WTC11 (cell line): ENCODE results near the gene CNST. TPM values are rescaled to one million over a fixed set of nuclear protein-coding genes. Genes with fewer than 3 reads are reported as not detected.

Experiments used
- ATAC-seq: fragments of 200-7000 bp; cut with Tn5 transposase; 2 replicates; pipeline ENCODE4 v1.10.0; 2021; ENCODE audit warnings: mild to moderate bottlenecking, moderate library complexity
- CTCF ChIA-PET: fragments of 300-600 bp; sonication (Branson Sonifier 250); formaldehyde crosslinking; loops from one replicate; lab custom pipeline; 2021; ENCODE audit warnings: antibody characterized with exemption; lab: Charles Lee
- POLR2A ChIA-PET: fragments of 350-600 bp; sonication (Branson Sonifier 250); formaldehyde crosslinking; loops from one replicate; lab custom pipeline; 2021; ENCODE audit warnings: antibody characterized with exemption; lab: Charles Lee
- DNase-seq: peaks from one replicate; pipeline ENCODE4 v3.0.0; 2021; ENCODE audit warnings: low spot score
- H3K27ac Mint-ChIP-seq: 2 replicates; pipeline ENCODE4 v1.8.0; 2021; ENCODE audit warnings: mixed read lengths
- H3K27me3 Mint-ChIP-seq: 2 replicates; pipeline ENCODE4 v1.8.0; 2021; ENCODE audit warnings: low read depth, mild to moderate bottlenecking, moderate library complexity, mixed read lengths
- H3K36me3 Mint-ChIP-seq: 2 replicates; pipeline ENCODE4 v1.8.0; 2021; ENCODE audit warnings: mixed read lengths
- H3K4me1 Mint-ChIP-seq: 2 replicates; pipeline ENCODE4 v1.8.0; 2022; ENCODE audit warnings: mixed read lengths
- H3K4me3 Mint-ChIP-seq: 2 replicates; pipeline ENCODE4 v1.8.0; 2021; ENCODE audit warnings: mild to moderate bottlenecking, moderate library complexity, mixed read lengths
- H3K9me3 Mint-ChIP-seq: 2 replicates; pipeline ENCODE4 v1.8.0; 2021; ENCODE audit warnings: mixed read lengths
- AFF4 ChIP-seq: sonication (generic); formaldehyde crosslinking; IDR thresholded peaks from 2 replicates; pipeline ENCODE4 v1.8.1; 2023; ENCODE audit warnings: mild to moderate bottlenecking, missing genetic modification reagents, borderline replicate concordance
- AR ChIP-seq: fragments of 250-450 bp; sonication (Bioruptor Pico); IDR thresholded peaks from 2 replicates; pipeline ENCODE4 v1.9.0; 2021; ENCODE audit warnings: mild to moderate bottlenecking
- FOXJ3 ChIP-seq: sonication (generic); formaldehyde crosslinking; IDR thresholded peaks from 2 replicates; pipeline ENCODE4 v1.9.0; 2021; ENCODE audit warnings: missing genetic modification reagents, mild to moderate bottlenecking, borderline replicate concordance
- FOXK1 ChIP-seq: sonication (generic); formaldehyde crosslinking; IDR thresholded peaks from 2 replicates; pipeline ENCODE4 v1.8.0; 2022; ENCODE audit warnings: mild to moderate bottlenecking, moderate library complexity, missing genetic modification reagents
- GRHL2 ChIP-seq: fragments of 250-450 bp; sonication (Bioruptor Pico); IDR thresholded peaks from 2 replicates; pipeline ENCODE4 v1.8.0; 2022; ENCODE audit warnings: mild to moderate bottlenecking, moderate library complexity; ENCODE audit not compliant: insufficient replicate concordance, severe bottlenecking
- GTF2I ChIP-seq: fragments of 250-450 bp; sonication (Bioruptor Pico); conservative IDR thresholded peaks from 2 replicates; pipeline ENCODE4 v1.4.0; 2021; ENCODE audit warnings: mild to moderate bottlenecking
- IRF1 ChIP-seq: sonication (generic); formaldehyde crosslinking; IDR thresholded peaks from 2 replicates; pipeline ENCODE4 v1.8.0; 2023; ENCODE audit warnings: missing genetic modification reagents
- MLX ChIP-seq: sonication (generic); formaldehyde crosslinking; IDR thresholded peaks from 2 replicates; pipeline ENCODE4 v1.8.1; 2023; ENCODE audit warnings: mild to moderate bottlenecking, missing genetic modification reagents, moderate library complexity
- MXD4 ChIP-seq: fragments of 250-450 bp; sonication (Bioruptor Pico); IDR thresholded peaks from 2 replicates; pipeline ENCODE4 v1.8.0; 2021; ENCODE audit warnings: mild to moderate bottlenecking, moderate library complexity, borderline replicate concordance
- MYBL2 ChIP-seq: sonication (generic); formaldehyde crosslinking; IDR thresholded peaks from 2 replicates; pipeline ENCODE4 v1.8.1; 2023; ENCODE audit warnings: mild to moderate bottlenecking, moderate library complexity, missing genetic modification reagents
- NR1H2 ChIP-seq: sonication (generic); formaldehyde crosslinking; IDR thresholded peaks from 2 replicates; pipeline ENCODE4 v1.9.0; 2021; ENCODE audit warnings: mild to moderate bottlenecking, moderate library complexity, missing genetic modification reagents
- NR2C2 ChIP-seq: sonication (generic); formaldehyde crosslinking; IDR thresholded peaks from 2 replicates; pipeline ENCODE4 v1.8.0; 2022; ENCODE audit warnings: mild to moderate bottlenecking, missing genetic modification reagents
- NR3C1 ChIP-seq: sonication (generic); formaldehyde crosslinking; conservative IDR thresholded peaks from 2 replicates; pipeline ENCODE4 v1.8.1; 2023; ENCODE audit warnings: low read depth, mild to moderate bottlenecking, missing genetic modification reagents
- RORB ChIP-seq: fragments of 250-450 bp; sonication (Bioruptor Pico); IDR thresholded peaks from 2 replicates; pipeline ENCODE4 v1.9.0; 2021; ENCODE audit warnings: mild to moderate bottlenecking
- SMAD3 ChIP-seq: sonication (generic); formaldehyde crosslinking; IDR thresholded peaks from 2 replicates; pipeline ENCODE4 v1.8.0; 2022; ENCODE audit warnings: missing genetic modification reagents, mild to moderate bottlenecking, borderline replicate concordance
- TEAD1 ChIP-seq: sonication (generic); formaldehyde crosslinking; IDR thresholded peaks from 2 replicates; pipeline ENCODE4 v1.8.0; 2022; ENCODE audit warnings: mild to moderate bottlenecking, missing genetic modification reagents
- ZNF138 ChIP-seq: sonication (generic); formaldehyde crosslinking; conservative IDR thresholded peaks from 2 replicates; pipeline ENCODE4 v1.8.1; 2022; ENCODE audit warnings: mild to moderate bottlenecking, moderate library complexity, missing genetic modification reagents
- ZNF263 ChIP-seq: sonication (generic); formaldehyde crosslinking; IDR thresholded peaks from 2 replicates; pipeline ENCODE4 v1.8.1; 2022; ENCODE audit warnings: low read depth, mild to moderate bottlenecking, moderate library complexity, missing genetic modification reagents
- ZNF396 ChIP-seq: fragments of 250-450 bp; sonication (Bioruptor Pico); IDR thresholded peaks from 2 replicates; pipeline ENCODE4 v1.8.0; 2021; ENCODE audit warnings: mild to moderate bottlenecking, moderate library complexity, borderline replicate concordance
- total RNA-seq: library from RNA; stranded (reverse); gene quantifications from 3 replicates; pipeline ENCODE4 v1.2.3, GENCODE V29; 2021
- TF ChIP-seq, protein P1 (sequence below): fragments of 250-450 bp; sonication (Bioruptor Pico); conservative IDR thresholded peaks from 2 replicates; pipeline ENCODE4 v1.9.0; 2021; ENCODE audit warnings: mild to moderate bottlenecking
- TF ChIP-seq, protein P2 (sequence below): sonication (generic); formaldehyde crosslinking; IDR thresholded peaks from 2 replicates; pipeline ENCODE4 v1.8.1; 2023; ENCODE audit warnings: mild to moderate bottlenecking, missing genetic modification reagents
- TF ChIP-seq, protein P3 (sequence below): sonication (generic); formaldehyde crosslinking; IDR thresholded peaks from 2 replicates; pipeline ENCODE4 v1.8.1; 2022; ENCODE audit warnings: mild to moderate bottlenecking, missing genetic modification reagents, moderate library complexity, borderline replicate concordance

CNST gene
- total RNA-seq, 1 experiment from 2014 or later = 18.4 TPM

- DNase-seq (no peak), ATAC-seq (no peak)
- Mint-ChIP-seq H3K36me3 (peaks cover 17% of the 10 kb centered on the region), H3K4me3 (no peak overlapping the region), H3K4me1 (no peaks in the 10 kb centered on the region), H3K9me3 (peaks cover 37% of the 10 kb centered on the region), H3K27ac (no peak overlapping the region), H3K27me3 (peaks cover 4% of the 10 kb centered on the region; the same call in 1 of the 2 replicates)
- CTCF ChIA-PET = no interaction called here
- POLR2A ChIA-PET = interaction anchor here (0.7 kb wide), 1 partner anchor 48 kb away, joined by 5 read pairs; no protein-coding TSS in a partner anchor
- TF ChIP-seq MXD4 (CRISPR knock-in tag) = no peak
- TF ChIP-seq MYBL2 (CRISPR knock-in tag) = no peak
- TF ChIP-seq, protein P1, sequence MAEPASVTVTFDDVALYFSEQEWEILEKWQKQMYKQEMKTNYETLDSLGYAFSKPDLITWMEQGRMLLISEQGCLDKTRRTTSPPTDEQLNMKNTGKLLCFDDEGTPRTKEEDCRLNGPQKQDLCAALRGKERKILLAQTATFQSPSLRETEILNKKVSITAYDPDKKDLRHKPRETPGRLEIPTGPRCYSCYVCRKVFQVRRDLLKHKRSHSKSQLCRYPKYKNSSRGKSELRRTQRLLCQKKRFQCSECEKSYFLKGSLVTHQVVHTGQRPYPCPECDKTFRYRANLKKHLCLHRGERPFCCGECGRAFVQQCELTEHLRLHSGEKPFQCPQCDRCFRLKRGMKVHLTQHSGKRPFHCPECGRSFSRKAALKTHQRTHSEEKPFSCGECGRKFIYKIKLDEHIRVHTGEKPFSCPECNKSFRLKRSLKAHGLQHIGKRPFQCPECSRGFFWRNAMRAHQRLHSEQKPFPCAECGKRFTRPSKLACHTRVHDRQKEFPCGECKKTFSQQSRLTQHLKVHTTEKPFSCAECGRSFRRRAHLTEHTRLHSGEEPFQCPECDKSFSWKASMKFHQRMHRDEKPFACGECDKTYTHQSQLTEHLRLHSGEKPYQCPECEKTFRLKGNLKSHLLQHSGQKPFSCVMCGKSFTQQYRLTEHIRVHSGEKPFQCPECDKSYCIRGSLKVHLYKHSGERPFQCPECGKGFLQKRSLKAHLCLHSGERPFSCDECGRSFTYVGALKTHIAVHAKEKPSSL (CRISPR knock-in tag) = no peak
- TF ChIP-seq ZNF396 (CRISPR knock-in tag) = no peak
- TF ChIP-seq ZNF263 = no peak
- no peak for TF ChIP-seq FOXJ3
- TF ChIP-seq GTF2I (CRISPR knock-in tag) = no peak
- TF ChIP-seq NR1H2 (CRISPR knock-in tag) = no peak
- TF ChIP-seq, protein P2, sequence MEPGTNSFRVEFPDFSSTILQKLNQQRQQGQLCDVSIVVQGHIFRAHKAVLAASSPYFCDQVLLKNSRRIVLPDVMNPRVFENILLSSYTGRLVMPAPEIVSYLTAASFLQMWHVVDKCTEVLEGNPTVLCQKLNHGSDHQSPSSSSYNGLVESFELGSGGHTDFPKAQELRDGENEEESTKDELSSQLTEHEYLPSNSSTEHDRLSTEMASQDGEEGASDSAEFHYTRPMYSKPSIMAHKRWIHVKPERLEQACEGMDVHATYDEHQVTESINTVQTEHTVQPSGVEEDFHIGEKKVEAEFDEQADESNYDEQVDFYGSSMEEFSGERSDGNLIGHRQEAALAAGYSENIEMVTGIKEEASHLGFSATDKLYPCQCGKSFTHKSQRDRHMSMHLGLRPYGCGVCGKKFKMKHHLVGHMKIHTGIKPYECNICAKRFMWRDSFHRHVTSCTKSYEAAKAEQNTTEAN (CRISPR knock-in tag) = no peak
- no peak for TF ChIP-seq FOXK1 (CRISPR knock-in tag)
- TF ChIP-seq GRHL2 (CRISPR knock-in tag) = no peak
- TF ChIP-seq IRF1 (CRISPR knock-in tag) = no peak
- TF ChIP-seq AFF4 (CRISPR knock-in tag) = no peak
- TF ChIP-seq RORB (CRISPR knock-in tag) = no peak
These were observed 142.9 kb downstream of the CNST start for GRCh38 chr1:246709196-246709595.

- POLR2A ChIA-PET = interaction anchor here (0.7 kb wide), 1 partner anchor 48 kb away, joined by 5 read pairs; no protein-coding TSS in a partner anchor
- H3K4me1 Mint-ChIP-seq = no peaks in the 10 kb centered on the region
- H3K36me3 Mint-ChIP-seq = peaks cover 20% of the 10 kb centered on the region
- peaks cover 41% of the 10 kb centered on the region for H3K9me3 Mint-ChIP-seq
- CTCF ChIA-PET = interaction anchor here (1.4 kb wide), 1 partner anchor 14 kb away, joined by 5 read pairs; no protein-coding TSS in a partner anchor
- peaks cover 9% of the 10 kb centered on the region for H3K27me3 Mint-ChIP-seq
- DNase-seq (no peak), ATAC-seq (no peak)
- no peak overlapping the region for H3K4me3 Mint-ChIP-seq
- no peak for TF ChIP-seq NR2C2 (CRISPR knock-in tag)
- TF ChIP-seq, protein P3, sequence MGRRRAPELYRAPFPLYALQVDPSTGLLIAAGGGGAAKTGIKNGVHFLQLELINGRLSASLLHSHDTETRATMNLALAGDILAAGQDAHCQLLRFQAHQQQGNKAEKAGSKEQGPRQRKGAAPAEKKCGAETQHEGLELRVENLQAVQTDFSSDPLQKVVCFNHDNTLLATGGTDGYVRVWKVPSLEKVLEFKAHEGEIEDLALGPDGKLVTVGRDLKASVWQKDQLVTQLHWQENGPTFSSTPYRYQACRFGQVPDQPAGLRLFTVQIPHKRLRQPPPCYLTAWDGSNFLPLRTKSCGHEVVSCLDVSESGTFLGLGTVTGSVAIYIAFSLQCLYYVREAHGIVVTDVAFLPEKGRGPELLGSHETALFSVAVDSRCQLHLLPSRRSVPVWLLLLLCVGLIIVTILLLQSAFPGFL (CRISPR knock-in tag) = no peak
- no peak for TF ChIP-seq NR3C1 (CRISPR knock-in tag)
- TF ChIP-seq NR1H2 (CRISPR knock-in tag) = no peak
- no peak for TF ChIP-seq TEAD1 (CRISPR knock-in tag)
- no peak for TF ChIP-seq AR (CRISPR knock-in tag)
- no peak for TF ChIP-seq MLX
- TF ChIP-seq SMAD3 (CRISPR knock-in tag) = no peak
- no peak for TF ChIP-seq FOXJ3
- no peak for TF ChIP-seq ZNF138 (CRISPR knock-in tag)
- TF ChIP-seq, all 79 proteins: peak for 0
- H3K27ac Mint-ChIP-seq = no peak overlapping the region
These were observed 143.6 kb downstream of the CNST start for GRCh38 chr1:246709835-246710234.
